Measurements from ENCODE around the gene GRIN2A. TPM values are rescaled to one million over a fixed set of nuclear protein-coding genes. Genes with fewer than 3 reads are reported as not detected.

Gene GRIN2A
- total and polyA plus RNA-seq, 2 donors (not counting 3 experiments of a cell fraction or from before 2014, with no cell fraction given) = not detected

- TF ChIP-seq EZH2 (IDR thresholded peaks at IDR 0.05; ENCODE audit: borderline replicate concordance, low read depth, low read length, severe bottlenecking) (no peak), FOS (IDR thresholded peaks at IDR 0.05; ENCODE audit: borderline replicate concordance, insufficient read depth, low read length) (no peak), MYC (IDR thresholded peaks at IDR 0.05; ENCODE audit: low read depth, low read length) (no peak), POLR2A (IDR thresholded peaks at IDR 0.05; ENCODE audit: low read depth, low read length) (no peak), POLR2AphosphoS5 (IDR thresholded peaks at IDR 0.05; ENCODE audit: insufficient read depth, low read depth, low read length) (no peak), CTCF (IDR thresholded peaks at IDR 0.05; ENCODE audit: extremely low read depth in 1 of 2, insufficient read depth in 1 of 2, low read depth in 1 of 2, low read length in 2 of 2) (no peak), JUN (IDR thresholded peaks at IDR 0.05; ENCODE audit: borderline replicate concordance, insufficient read depth, insufficient read length, low read depth) (no peak), MAX (IDR thresholded peaks at IDR 0.05; ENCODE audit: insufficient read depth, insufficient read length) (no peak), GATA2 (IDR thresholded peaks at IDR 0.05; ENCODE audit: insufficient read depth, insufficient read length, low read depth, low read length) (no peak)
- no peak overlapping the region for H3K27ac ChIP-seq (ENCODE audit: insufficient read depth, low read depth, low read length)
- BruUV-seq (replicated peaks) = no TSS peak
- intact Hi-C loops (cut with micrococcal nuclease) = no loop called here
- H3K4me1 ChIP-seq (ENCODE audit: control insufficient read depth, extremely low read depth, insufficient read depth, low read length) = no peaks in the 10 kb centered on the region
- CTCF ChIA-PET = no interaction called here
- no peaks in the 10 kb centered on the region for H4K20me1 ChIP-seq (replicated peaks; ENCODE audit: control insufficient read depth, extremely low read depth, insufficient read depth, low read length)
- H3K36me3 ChIP-seq (ENCODE audit: control insufficient read depth in 2 of 2, extremely low read depth in 1 of 2, insufficient read depth in 2 of 2, low read length in 2 of 2) = no peaks in the 10 kb centered on the region
- H2AFZ ChIP-seq (ENCODE audit: low read depth, low read length) = no peak overlapping the region
- H3K79me2 ChIP-seq (ENCODE audit: control insufficient read depth, insufficient read depth, low read length) = no peaks in the 10 kb centered on the region
- H3K9me1 ChIP-seq (replicated peaks; ENCODE audit: control insufficient read depth, extremely low read depth, insufficient read depth, low read length) = no peaks in the 10 kb centered on the region
- no peak overlapping the region for H3K4me2 ChIP-seq (ENCODE audit: insufficient read depth, low read length)
- H3K9me3 ChIP-seq (replicated peaks; ENCODE audit: control insufficient read depth, insufficient read depth, low read length) = no peaks in the 10 kb centered on the region
- POLR2A ChIA-PET = no interaction called here
- dilution Hi-C loops (cut with MboI; ENCODE audit: extremely low pct_ligation_motif_present, low sequenced_read_pairs) = no loop called here
- H3K4me3 ChIP-seq (replicated peaks in 1 of 3; ENCODE audit: insufficient read depth in 1 of 3, low read depth in 1 of 3, low read length in 3 of 3) = no peak overlapping the region
- no peak for FAIRE-seq
- no peak overlapping the region for H3K9ac ChIP-seq (replicated peaks; ENCODE audit: extremely low read depth, insufficient read depth, low read length)
- no peak for DNase-seq (ENCODE audit: low read depth, low spot score)
- H3K27me3 ChIP-seq (ENCODE audit: control insufficient read depth in 2 of 2, insufficient read depth in 2 of 2, low read length in 2 of 2) = peaks cover 0 to 2% of the 10 kb centered on the region in 2 experiments
Measured at GRCh38 chr16:9823510-9823909, 358.7 kb downstream of the GRIN2A start.
